ENCODE data around the gene IFITM2. TPM values are rescaled to one million over a fixed set of nuclear protein-coding genes. Genes with fewer than 3 reads are reported as not detected.

The IFITM2 gene
- total and polyA plus RNA-seq, 4 donors = 75.7 to 4,189 (median 860) TPM

DNA sequence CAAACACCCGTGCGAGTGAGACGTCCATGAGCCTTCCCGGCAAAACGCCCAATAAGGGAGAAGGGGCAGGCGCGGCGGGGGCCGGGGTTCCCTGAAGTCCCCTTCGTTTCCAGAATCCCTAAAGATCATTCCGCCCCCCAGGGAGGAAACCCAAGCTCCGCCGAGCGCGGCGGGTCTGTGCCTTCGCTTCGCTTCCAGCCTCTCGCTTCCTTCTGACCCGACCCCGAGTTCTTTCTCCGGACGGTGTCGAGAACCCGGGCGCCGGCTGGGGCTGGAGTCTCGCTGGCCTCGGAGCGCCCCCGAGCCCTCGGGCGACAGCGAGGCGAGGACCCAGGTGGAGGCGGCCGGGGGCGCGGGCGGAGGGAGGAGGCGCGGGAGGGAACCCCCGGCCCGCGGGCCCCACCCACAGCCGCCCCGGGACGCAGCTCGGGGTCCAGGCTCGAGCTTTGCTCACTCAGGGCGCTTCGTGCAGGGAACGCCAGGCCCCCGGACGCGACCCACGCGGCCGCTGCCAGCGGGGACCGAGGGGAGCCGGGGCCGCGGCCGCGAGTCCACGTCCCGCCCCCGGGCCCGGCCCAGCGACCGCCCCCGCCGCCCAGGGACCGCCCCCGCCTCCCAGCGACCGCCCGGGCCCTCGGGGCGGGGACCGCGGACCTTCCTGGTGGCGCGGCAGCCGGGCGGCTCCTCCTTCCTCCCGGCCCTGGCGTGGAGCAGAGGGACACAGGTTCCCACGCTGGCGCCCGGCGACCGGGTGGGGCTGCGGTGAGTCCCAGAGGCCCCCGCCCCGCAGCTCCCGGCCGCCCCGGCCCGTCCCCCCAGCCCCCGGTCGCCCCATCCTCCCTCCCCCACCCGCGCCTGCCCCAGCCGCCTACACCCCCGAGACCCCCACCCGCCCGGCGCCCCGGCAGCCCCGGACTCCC, 18.9 kb upstream of the IFITM2 start, which contains the start of gene PGGHG:
TSS of gene PGGHG (plus strand) at position 649 of the 920 bp plus-strand sequence. CDS start 691 bp downstream, outside the sequence.
- ATAC-seq (ENCODE audit: insufficient read depth, low FRiP score) (peak; percentile 90), DNase-seq (peak; percentile 59 to 75 (median 69))
- Histone ChIP-seq H3K4me3 (peak within 1 kb of the TSS; percentile 47), H3K36me3 (ENCODE audit: control insufficient read depth in 4 of 4, insufficient read depth in 4 of 4, low read length in 4 of 4) (peaks cover 0 to 14% (median 0%) of the 10 kb centered on the region in 4 donors), H3K27me3 (ENCODE audit: control insufficient read depth in 3 of 3, insufficient read depth in 3 of 3, low read length in 2 of 3) (peaks cover 0 to 22% (median 10%) of the 10 kb centered on the region in 3 donors), H3K9me3 (ENCODE audit: control insufficient read depth in 4 of 4, insufficient read depth in 3 of 4, low read length in 3 of 4) (no peaks in the 10 kb centered on the region), H3K9ac (ENCODE audit: insufficient read depth in 1 of 2, low read length in 2 of 2) (no peak within 1 kb of the TSS), H3K27ac (ENCODE audit: low read depth in 1 of 2, low read length in 1 of 2) (peak within 1 kb of the TSS in 1 of 2 donors; percentile 58), H3K4me1 (ENCODE audit: control insufficient read depth in 5 of 5, insufficient read depth in 5 of 5, low read length in 5 of 5) (peaks cover 0 to 12% (median 0%) of the 10 kb centered on the region in 5 donors)
- WGBS, 2 donors = 1% methylated on average over 60 to 111 of the region's 112 CpGs
- TF ChIP-seq CTCF (IDR thresholded peaks at IDR 0.05; ENCODE audit: control extremely low read depth, extremely low read depth) = no peak

GRCh38 chr11:289398-289711, 18.3 kb upstream of the IFITM2 start:
- no peak for TF ChIP-seq CTCF (IDR thresholded peaks at IDR 0.05; ENCODE audit: control extremely low read depth, extremely low read depth)
- Histone ChIP-seq H3K4me1 (ENCODE audit: control insufficient read depth in 5 of 5, insufficient read depth in 5 of 5, low read length in 5 of 5) (peaks cover 0 to 12% (median 0%) of the 10 kb centered on the region in 5 donors), H3K9me3 (ENCODE audit: control insufficient read depth in 4 of 4, insufficient read depth in 3 of 4, low read length in 3 of 4) (no peaks in the 10 kb centered on the region), H3K27ac (ENCODE audit: low read depth in 1 of 2, low read length in 1 of 2) (no peak overlapping the region), H3K4me3 (no peak overlapping the region), H3K36me3 (ENCODE audit: control insufficient read depth in 4 of 4, insufficient read depth in 4 of 4, low read length in 4 of 4) (peaks cover 0 to 19% (median 0%) of the 10 kb centered on the region in 4 donors), H3K27me3 (ENCODE audit: control insufficient read depth in 3 of 3, insufficient read depth in 3 of 3, low read length in 2 of 3) (peaks cover 0 to 22% (median 10%) of the 10 kb centered on the region in 3 donors), H3K9ac (ENCODE audit: insufficient read depth in 1 of 2, low read length in 2 of 2) (no peak overlapping the region)
- DNase-seq (peak in 1 of 3 donors; percentile 35), ATAC-seq (ENCODE audit: insufficient read depth, low FRiP score) (no peak)
- 10 to 21% methylated on average over 14 of the region's 14 CpGs for whole genome bisulfite sequencing, 2 donors

DNA sequence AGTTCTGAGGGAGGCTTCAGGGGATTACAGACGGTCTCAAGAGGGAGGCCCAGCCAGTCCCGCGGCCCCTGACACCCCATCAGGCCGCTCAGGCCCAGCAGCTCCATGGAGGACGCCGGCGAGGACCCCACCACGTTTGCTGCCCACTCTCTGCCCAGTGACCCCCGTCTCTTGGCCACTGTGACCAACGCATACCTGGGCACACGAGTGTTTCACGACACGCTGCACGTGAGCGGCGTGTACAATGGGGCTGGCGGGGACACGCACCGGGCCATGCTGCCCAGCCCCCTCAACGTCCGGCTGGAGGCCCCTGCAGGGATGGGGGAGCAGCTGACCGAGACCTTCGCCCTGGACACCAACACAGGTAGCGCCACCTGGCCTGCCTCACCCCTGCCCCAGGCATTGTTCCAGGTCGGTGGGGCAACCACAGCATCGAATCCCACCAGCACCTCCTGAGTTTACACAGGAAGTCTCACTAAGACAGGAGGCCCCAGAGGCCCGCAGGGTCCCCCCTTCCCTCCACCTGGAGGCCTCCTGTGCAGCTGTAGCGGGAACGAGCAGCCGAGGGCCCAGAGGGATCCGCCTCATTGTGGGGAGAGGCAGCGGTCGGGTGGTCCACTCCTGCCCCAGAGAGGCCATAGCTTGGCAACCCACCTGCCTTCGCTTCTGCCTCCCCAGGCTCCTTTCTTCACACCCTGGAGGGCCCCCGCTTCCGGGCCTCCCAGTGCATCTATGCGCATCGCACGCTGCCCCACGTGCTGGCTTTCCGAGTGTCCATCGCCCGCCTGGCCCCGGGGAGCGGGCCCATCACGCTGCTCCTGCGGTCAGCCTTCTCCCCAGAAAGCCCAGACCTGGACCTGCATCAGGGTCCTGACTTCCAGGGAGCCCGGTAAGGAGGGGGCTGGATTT, 17.6 kb upstream of the IFITM2 start:
- no peak overlapping the region for H3K27ac ChIP-seq (ENCODE audit: low read depth in 1 of 2, low read length in 1 of 2)
- ATAC-seq (ENCODE audit: insufficient read depth, low FRiP score) (no peak), DNase-seq (no peak)
- no peak for TF ChIP-seq CTCF (IDR thresholded peaks at IDR 0.05; ENCODE audit: control extremely low read depth, extremely low read depth)
- H3K4me1 ChIP-seq (ENCODE audit: control insufficient read depth in 5 of 5, insufficient read depth in 5 of 5, low read length in 5 of 5) = peaks cover 0 to 12% (median 0%) of the 10 kb centered on the region in 5 donors
- no peak overlapping the region for H3K9ac ChIP-seq (ENCODE audit: insufficient read depth in 1 of 2, low read length in 2 of 2)
- no peak overlapping the region for H3K4me3 ChIP-seq
- no peaks in the 10 kb centered on the region for H3K9me3 ChIP-seq (ENCODE audit: control insufficient read depth in 4 of 4, insufficient read depth in 3 of 4, low read length in 3 of 4)
- H3K36me3 ChIP-seq (ENCODE audit: control insufficient read depth in 4 of 4, insufficient read depth in 4 of 4, low read length in 4 of 4) = peaks cover 0 to 23% (median 0%) of the 10 kb centered on the region in 4 donors
- peaks cover 0 to 22% (median 10%) of the 10 kb centered on the region in 3 donors for H3K27me3 ChIP-seq (ENCODE audit: control insufficient read depth in 3 of 3, insufficient read depth in 3 of 3, low read length in 2 of 3)
- 83 to 87% methylated on average over 48 of the region's 48 CpGs for WGBS, 2 donors

Measured in lung (tissue), 12 donors.